Liver (tissue), 9 donors: ENCODE measurements around the gene ZNF202. TPM values are rescaled to one million over a fixed set of nuclear protein-coding genes. Genes with fewer than 3 reads are reported as not detected.

Source experiments
- DNase-seq: peaks from one replicate; pipeline ENCODE4 v3.0.0-alpha.2; 2017; ENCODE audit warnings: low spot score
- H3K27ac ChIP-seq, 2 donors: one replicate each; pipeline ENCODE4 v1.7.0; 2013; ENCODE audit warnings: inconsistent platforms in 2 of 2, low read length in 2 of 2, control low read depth in 1 of 2, low read depth in 1 of 2, mild to moderate bottlenecking in 1 of 2
- H3K27me3 ChIP-seq, 4 donors: one replicate each; pipeline versions ENCODE4 v1.6.1 to v1.7.0; 2013; ENCODE audit warnings: low read length in 3 of 4, inconsistent platforms in 1 of 4, mild to moderate bottlenecking in 1 of 4, moderate library complexity in 1 of 4; ENCODE audit not compliant: control insufficient read depth in 4 of 4, insufficient read depth in 4 of 4
- H3K36me3 ChIP-seq, 4 donors: one replicate each; pipeline versions ENCODE4 v1.6.1 to v1.7.0; 2013; ENCODE audit warnings: low read length in 3 of 4, mild to moderate bottlenecking in 3 of 4, low read depth in 1 of 4, moderate library complexity in 1 of 4; ENCODE audit not compliant: control insufficient read depth in 4 of 4, insufficient read depth in 3 of 4
- H3K4me1 ChIP-seq, 4 donors: one replicate each; pipeline versions ENCODE4 v1.6.1 to v1.7.0; 2013; ENCODE audit warnings: low read length in 3 of 4, mild to moderate bottlenecking in 3 of 4, moderate library complexity in 1 of 4; ENCODE audit not compliant: control insufficient read depth in 4 of 4, insufficient read depth in 4 of 4
- H3K4me3 ChIP-seq, 3 donors: one replicate each; pipeline versions ENCODE4 v1.6.1 to v1.7.0; 2013; ENCODE audit warnings: low read length in 3 of 3, control low read depth in 1 of 3, low read depth in 1 of 3, mild to moderate bottlenecking in 1 of 3
- H3K9ac ChIP-seq, 2 donors: one replicate each; pipeline ENCODE4 v1.7.0; 2013; ENCODE audit warnings: low read length in 2 of 2, mild to moderate bottlenecking in 2 of 2, moderate library complexity in 2 of 2, control low read depth in 1 of 2, low read depth in 1 of 2
- H3K9me3 ChIP-seq, 4 donors: one replicate each; pipeline versions ENCODE4 v1.6.1 to v1.7.0; 2013; ENCODE audit warnings: low read length in 3 of 4; ENCODE audit not compliant: control insufficient read depth in 4 of 4
- ATF3 ChIP-seq: IDR thresholded peaks from 2 replicates; pipeline ENCODE4 v1.6.1; 2016; ENCODE audit warnings: antibody characterized with exemption
- EGR1 ChIP-seq, 2 donors: IDR thresholded peaks; 2 replicates each; pipeline ENCODE4 v1.6.1; 2016 to 2018; ENCODE audit warnings: antibody characterized with exemption in 2 of 2, low read depth in 2 of 2
- FOXA2 ChIP-seq: IDR thresholded peaks from 2 replicates; pipeline ENCODE4 v1.6.1; 2016; ENCODE audit warnings: antibody characterized with exemption
- GABPA ChIP-seq, 2 donors: IDR thresholded peaks in 1 of 2; conservative IDR thresholded peaks in 1 of 2; 2 replicates each; pipeline ENCODE4 v1.6.1; 2016; ENCODE audit warnings: antibody characterized with exemption in 2 of 2, mild to moderate bottlenecking in 1 of 2, moderate library complexity in 1 of 2
- HNF4A ChIP-seq, 2 donors: conservative IDR thresholded peaks; 2 replicates each; pipeline ENCODE4 v1.6.1; 2016; ENCODE audit warnings: antibody characterized with exemption in 2 of 2, mild to moderate bottlenecking in 2 of 2
- HNF4G ChIP-seq: IDR thresholded peaks from 2 replicates; pipeline ENCODE4 v1.6.1; 2016; ENCODE audit warnings: antibody characterized with exemption
- JUND ChIP-seq, 2 donors: IDR thresholded peaks; 2 replicates each; pipeline ENCODE4 v1.6.1; 2016; ENCODE audit warnings: antibody characterized with exemption in 2 of 2
- NR2F2 ChIP-seq: IDR thresholded peaks from 2 replicates; pipeline ENCODE4 v1.6.1; 2016; ENCODE audit warnings: antibody characterized with exemption
- RAD21 ChIP-seq, 2 donors: IDR thresholded peaks; 2 replicates each; pipeline ENCODE4 v1.6.1; 2016; ENCODE audit warnings: antibody characterized with exemption in 2 of 2, mild to moderate bottlenecking in 2 of 2
- REST ChIP-seq: IDR thresholded peaks from 2 replicates; pipeline ENCODE4 v1.6.1; 2016; ENCODE audit warnings: antibody characterized with exemption, mild to moderate bottlenecking
- RXRA ChIP-seq, 2 donors: IDR thresholded peaks; 2 replicates each; pipeline ENCODE4 v1.6.1; 2017 to 2018; ENCODE audit warnings: antibody characterized with exemption in 2 of 2, mild to moderate bottlenecking in 1 of 2
- SP1 ChIP-seq: IDR thresholded peaks from 2 replicates; pipeline ENCODE4 v1.6.1; 2018; ENCODE audit warnings: antibody characterized with exemption, mild to moderate bottlenecking
- TAF1 ChIP-seq: conservative IDR thresholded peaks from 2 replicates; pipeline ENCODE4 v1.6.1; 2016; ENCODE audit warnings: antibody characterized with exemption, mild to moderate bottlenecking
- YY1 ChIP-seq: IDR thresholded peaks from 2 replicates; pipeline ENCODE4 v1.6.1; 2016; ENCODE audit warnings: antibody characterized with exemption, mild to moderate bottlenecking
- ZBTB33 ChIP-seq: IDR thresholded peaks from 2 replicates; pipeline ENCODE4 v1.6.1; 2016; ENCODE audit warnings: antibody characterized with exemption
- WGBS: extraction: QIAGEN DNeasy Blood & Tissue Kit; methylation state at CpG from one replicate; pipeline ENCODE4 v1.1.7; 2013; 5-methylcytosine and 5-hydroxymethylcytosine counted together
- polyA plus RNA-seq, 2 donors: library from polyadenylated mRNA; stranded (reverse) in 1 of 2; unstranded in 1 of 2; fragments of 200-250 nt in 1 of 2; fragments of >200 nt in 1 of 2; fragmentation: Nextera tagmentation in 1 of 2; extraction: Ambion mirVana in 1 of 2; gene quantifications; one replicate each; pipeline versions ENCODE4 v1.2.1 to v1.2.3, GENCODE V29; 2013 to 2015
- total RNA-seq, 2 donors: library from RNA; depleted of rRNA; stranded (reverse); fragments of >200 nt; gene quantifications; one replicate each; pipeline ENCODE4 v1.2.3, GENCODE V29; 2014
- TF ChIP-seq, protein P1 (sequence below): fragments of 150-350 bp; IDR thresholded peaks from 2 replicates; pipeline ENCODE4 v1.5.1; 2017; ENCODE audit warnings: improper control_type of control experiment, low read depth, low read length; ENCODE audit not compliant: missing input control
- TF ChIP-seq, protein P2 (sequence below): IDR thresholded peaks from 2 replicates; pipeline ENCODE4 v1.6.1; 2016; ENCODE audit warnings: antibody characterized with exemption
- donor health status: healthy.
- donor health status: healthy.
- donor health status: healthy.
- donor health status: healthy.
- donor health status: healthy.

The ZNF202 gene
- total and polyA plus RNA-seq, 4 donors, result 1.2 to 5.1 (median 3.3) TPM

DNA sequence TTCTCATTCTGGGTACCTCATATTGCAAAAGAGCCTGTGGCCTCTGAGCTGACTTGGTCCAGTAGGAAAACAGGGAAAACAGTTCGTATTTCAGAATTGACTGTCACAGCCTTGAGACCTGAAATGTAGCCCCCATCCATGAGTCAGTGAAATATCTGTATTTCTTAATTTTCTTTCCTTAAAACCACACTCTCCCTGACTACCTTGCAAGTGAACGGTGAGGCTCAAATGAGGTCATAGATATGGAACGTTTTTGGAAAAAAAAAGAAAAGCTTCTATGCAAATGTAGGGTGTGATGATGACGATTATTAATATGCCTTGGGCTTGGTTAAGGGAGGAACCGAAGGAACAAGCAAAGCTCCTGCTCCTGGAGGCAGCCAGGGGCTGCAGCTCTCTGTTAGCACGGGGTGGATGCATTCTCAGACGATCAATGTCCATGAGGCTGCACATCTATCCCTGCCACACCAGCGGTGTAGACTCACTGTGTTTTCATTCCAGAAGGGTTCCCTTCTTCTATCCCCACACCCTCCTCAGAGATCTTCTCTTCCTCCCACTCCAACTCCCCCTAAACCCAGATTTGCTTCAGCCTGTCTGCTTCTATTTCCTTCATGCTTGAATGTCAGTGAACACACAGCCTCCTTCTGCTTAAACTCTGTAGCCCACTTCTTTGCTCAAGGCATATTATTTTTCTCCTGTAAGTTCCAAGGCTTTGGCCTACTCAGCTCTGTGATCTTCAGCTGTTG, 57.9 kb downstream of the ZNF202 start:
- H3K9me3 ChIP-seq, result no peaks in the 10 kb centered on the region
- DNase-seq, result no peak
- TF ChIP-seq NR2F2 (no peak), JUND (IDR thresholded peaks at IDR 0.05) (no peak), SP1 (no peak), ZBTB33 (no peak), RXRA (IDR thresholded peaks at IDR 0.05) (no peak), FOXA2 (no peak), HNF4G (no peak), GABPA (IDR thresholded peaks at IDR 0.05 in 1 of 2, conservative IDR thresholded peaks at IDR 0.05 in 1 of 2) (no peak), YY1 (no peak), TAF1 (no peak), HNF4A (conservative IDR thresholded peaks at IDR 0.05) (no peak), ATF3 (no peak), EGR1 (IDR thresholded peaks at IDR 0.05; ENCODE audit: low read depth in 2 of 2) (no peak), RAD21 (IDR thresholded peaks at IDR 0.05) (no peak), REST (no peak)
- TF ChIP-seq, protein P1, sequence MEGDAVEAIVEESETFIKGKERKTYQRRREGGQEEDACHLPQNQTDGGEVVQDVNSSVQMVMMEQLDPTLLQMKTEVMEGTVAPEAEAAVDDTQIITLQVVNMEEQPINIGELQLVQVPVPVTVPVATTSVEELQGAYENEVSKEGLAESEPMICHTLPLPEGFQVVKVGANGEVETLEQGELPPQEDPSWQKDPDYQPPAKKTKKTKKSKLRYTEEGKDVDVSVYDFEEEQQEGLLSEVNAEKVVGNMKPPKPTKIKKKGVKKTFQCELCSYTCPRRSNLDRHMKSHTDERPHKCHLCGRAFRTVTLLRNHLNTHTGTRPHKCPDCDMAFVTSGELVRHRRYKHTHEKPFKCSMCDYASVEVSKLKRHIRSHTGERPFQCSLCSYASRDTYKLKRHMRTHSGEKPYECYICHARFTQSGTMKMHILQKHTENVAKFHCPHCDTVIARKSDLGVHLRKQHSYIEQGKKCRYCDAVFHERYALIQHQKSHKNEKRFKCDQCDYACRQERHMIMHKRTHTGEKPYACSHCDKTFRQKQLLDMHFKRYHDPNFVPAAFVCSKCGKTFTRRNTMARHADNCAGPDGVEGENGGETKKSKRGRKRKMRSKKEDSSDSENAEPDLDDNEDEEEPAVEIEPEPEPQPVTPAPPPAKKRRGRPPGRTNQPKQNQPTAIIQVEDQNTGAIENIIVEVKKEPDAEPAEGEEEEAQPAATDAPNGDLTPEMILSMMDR, result no peak
- TF ChIP-seq, protein P2, sequence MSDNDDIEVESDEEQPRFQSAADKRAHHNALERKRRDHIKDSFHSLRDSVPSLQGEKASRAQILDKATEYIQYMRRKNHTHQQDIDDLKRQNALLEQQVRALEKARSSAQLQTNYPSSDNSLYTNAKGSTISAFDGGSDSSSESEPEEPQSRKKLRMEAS, result no peak
- no peak overlapping the region for H3K4me3 ChIP-seq
- no peaks in the 10 kb centered on the region for H3K36me3 ChIP-seq
- peaks cover 0 to 11% (median 0%) of the 10 kb centered on the region in 4 donors for H3K27me3 ChIP-seq
- WGBS, result 52% methylated on average over 8 of the region's 8 CpGs
- H3K27ac ChIP-seq, result no peak overlapping the region
- no peak overlapping the region for H3K9ac ChIP-seq
- no peaks in the 10 kb centered on the region for H3K4me1 ChIP-seq
